GM19351 (cell line): Measurements from ENCODE around the gene MYLK4.
A peak's percentile ranks its signal among the peaks of the same experiment; 100 is the strongest.

Experiments
- ATAC-seq: cut with Tn5 transposase; IDR thresholded peaks from one replicate; pipeline ENCODE4 v1.9.1; 2021; ENCODE audit warnings: mild to moderate bottlenecking, moderate library complexity; ENCODE audit not compliant: unreplicated experiment

The MYLK4 gene

GRCh38 chr6:2634139-2634964 lies 116.4 kb downstream of the MYLK4 start:
- peak; percentile 78 for ATAC-seq

- no peak for ATAC-seq
Observed at GRCh38 chr6:2633736-2634135, 117.0 kb downstream of the MYLK4 start.

- no peak for ATAC-seq
Observed at GRCh38 chr6:2632976-2633584, 117.6 kb downstream of the MYLK4 start.

- no peak for ATAC-seq
Observed at GRCh38 chr6:2632368-2632767, 118.4 kb downstream of the MYLK4 start.

GRCh38 chr6:2630891-2631571 lies 119.7 kb downstream of the MYLK4 start:
- no peak for ATAC-seq

DNA sequence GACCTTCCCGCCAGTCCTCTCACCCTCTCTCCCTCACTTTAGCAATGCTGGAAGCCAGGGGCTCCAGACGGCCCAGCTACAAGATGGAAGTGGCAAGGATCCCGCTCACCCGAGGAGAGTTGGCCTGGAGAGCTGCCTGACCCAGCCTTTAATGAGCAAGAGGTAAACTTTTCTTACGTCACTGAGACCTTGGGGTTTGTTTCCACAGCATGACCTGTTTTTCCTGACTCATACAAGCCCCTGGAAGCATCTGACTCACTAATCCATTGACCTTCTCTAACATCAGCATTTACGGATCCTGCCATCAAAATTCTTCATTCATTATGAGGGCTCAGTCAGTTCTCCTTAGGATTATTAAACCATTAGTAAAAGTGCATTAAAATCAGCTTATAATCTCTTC lies 120.4 kb downstream of the MYLK4 start:
- no peak for ATAC-seq

- ATAC-seq, result no peak
Observed at GRCh38 chr6:2626401-2626800, 124.3 kb downstream of the MYLK4 start.

DNA sequence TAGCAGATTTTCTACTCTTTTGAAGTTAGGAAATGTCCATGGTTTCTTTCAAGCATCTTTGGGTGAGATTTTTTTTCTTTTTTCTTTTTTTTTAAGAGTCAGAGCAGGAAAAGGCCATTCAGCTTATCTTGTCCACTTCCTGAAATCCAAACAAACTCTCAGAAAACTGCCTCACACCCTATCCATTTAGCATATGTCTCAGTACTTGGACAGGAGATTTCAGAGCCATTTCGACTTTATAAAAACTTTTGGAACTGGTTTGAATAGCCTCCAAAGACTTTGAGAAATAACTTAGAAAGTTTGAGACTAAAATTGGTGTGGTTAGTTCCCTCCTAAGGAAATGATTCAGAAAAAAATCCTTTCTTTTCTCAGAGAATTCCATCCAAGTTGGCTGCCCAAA lies 125.1 kb downstream of the MYLK4 start:
- no peak for ATAC-seq

DNA sequence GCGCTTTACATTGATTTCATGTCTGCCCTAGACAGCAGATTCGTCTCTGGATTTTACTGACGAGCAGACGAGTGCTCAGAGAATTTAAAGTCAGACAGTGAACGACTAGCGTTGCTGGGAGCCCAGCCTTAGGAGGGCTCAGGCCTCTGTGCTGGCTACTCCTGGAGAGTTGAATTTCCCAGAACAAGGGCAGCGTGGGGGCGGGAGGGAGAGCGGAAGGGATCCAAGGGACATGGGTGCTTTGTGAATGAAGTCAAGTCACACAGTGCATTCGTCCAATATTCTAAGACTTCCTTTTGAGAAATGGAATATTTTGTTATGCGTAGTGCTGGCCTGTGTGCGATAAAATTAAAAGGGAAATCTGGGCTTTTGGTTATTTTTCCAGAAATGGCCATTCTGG lies 126.5 kb downstream of the MYLK4 start:
- no peak for ATAC-seq

DNA sequence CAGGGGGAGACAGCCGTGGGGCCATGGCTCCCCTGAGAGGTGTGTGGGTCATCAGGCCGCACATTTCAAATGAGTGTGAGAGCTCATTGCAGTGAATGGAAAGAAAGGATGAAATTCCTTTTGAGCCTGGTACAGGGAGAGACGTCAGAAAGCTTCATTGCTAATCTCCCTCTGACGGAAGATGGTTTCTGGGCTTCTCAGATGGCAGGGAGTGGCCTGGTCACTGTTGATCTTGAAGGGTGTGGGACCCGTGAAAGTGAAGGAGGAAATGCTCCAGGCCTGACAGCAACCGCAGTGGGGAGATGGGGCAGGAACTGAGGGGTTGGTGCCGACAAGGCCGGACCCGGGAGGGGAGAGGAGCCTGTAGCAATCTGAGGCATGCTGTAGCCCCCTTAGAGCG lies 127.4 kb downstream of the MYLK4 start:
- ATAC-seq, result no peak

- no peak for ATAC-seq
Observed at GRCh38 chr6:2622671-2623070, 128.1 kb downstream of the MYLK4 start.

DNA sequence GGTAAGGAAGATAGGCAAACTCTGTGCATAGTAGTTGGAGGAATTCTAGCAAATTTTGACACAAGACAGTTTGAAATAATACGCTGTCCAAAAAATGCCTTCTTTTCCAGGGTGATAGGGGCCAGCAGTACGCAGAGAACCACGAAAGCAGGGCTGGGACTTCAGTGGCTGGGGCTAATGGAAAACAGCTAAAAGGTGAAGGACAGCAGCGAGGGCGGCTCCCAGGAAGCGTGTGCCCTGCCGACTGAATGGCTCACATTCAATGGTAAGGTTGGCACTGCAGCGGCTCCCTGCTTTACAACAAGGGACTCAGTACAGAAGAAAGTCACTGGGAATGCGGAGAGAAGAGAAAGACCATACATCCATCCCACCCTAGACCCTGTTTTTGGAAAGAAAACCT lies 131.1 kb downstream of the MYLK4 start:
- ATAC-seq, result no peak

- no peak for ATAC-seq
Observed at GRCh38 chr6:2617729-2618128, 133.0 kb downstream of the MYLK4 start.

- ATAC-seq, result no peak
Observed at GRCh38 chr6:2616811-2617210, 133.9 kb downstream of the MYLK4 start.

GRCh38 chr6:2615251-2615650 lies 135.5 kb downstream of the MYLK4 start:
- no peak for ATAC-seq

GRCh38 chr6:2614846-2615245 lies 135.9 kb downstream of the MYLK4 start:
- ATAC-seq, result no peak

DNA sequence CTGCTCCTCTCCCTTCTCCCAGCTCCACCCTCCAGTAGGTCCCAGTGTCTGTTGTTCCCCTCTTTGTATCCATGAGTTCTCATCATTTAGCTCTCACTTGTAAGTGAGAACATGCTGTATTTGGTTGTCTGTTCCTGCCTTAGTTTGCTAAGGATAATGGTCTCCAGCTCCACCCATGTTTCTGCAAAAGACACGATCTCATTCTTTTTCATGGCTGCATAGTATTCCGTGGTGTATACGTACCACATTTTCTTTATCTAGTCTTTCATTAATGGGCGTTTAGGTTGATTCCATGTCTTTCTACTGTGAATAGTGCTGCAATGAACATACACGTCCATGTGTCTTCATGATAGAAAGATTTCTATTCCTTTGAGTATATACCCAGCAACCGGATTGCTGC lies 136.6 kb downstream of the MYLK4 start:
- no peak for ATAC-seq
